SH-SY5Y (cell line): ENCODE data around the gene SVIP.
A peak's percentile ranks its signal among the peaks of the same experiment; 100 is the strongest.

Experiments
- GATA2 ChIP-seq: IDR thresholded peaks from 2 replicates; pipeline ENCODE4 v1.6.1; 2011; ENCODE audit warnings: mild to moderate bottlenecking, low read depth, low read length
- GATA3 ChIP-seq: IDR thresholded peaks from 2 replicates; pipeline ENCODE4 v1.6.1; 2011; ENCODE audit warnings: low read depth, mild to moderate bottlenecking, low read length, moderate library complexity

The SVIP gene

GRCh38 chr11:22829231-22830081 is at the start of gene SVIP:
Gene SVIP (minus strand): TSS chr11:22829801. CDS start chr11:22829748, 53 bp downstream.
- TF ChIP-seq GATA2 (no peak), GATA3 (no peak)

GRCh38 chr11:22878604-22879003 is 49.0 kb upstream of the SVIP start:
- TF ChIP-seq GATA3, result no peak
- no peak for TF ChIP-seq GATA2

- no peak for TF ChIP-seq GATA2
Measured at GRCh38 chr11:22878039-22878438, 48.4 kb upstream of the SVIP start.

GRCh38 chr11:22875869-22876473 is 46.4 kb upstream of the SVIP start:
- TF ChIP-seq GATA2 (no peak), GATA3 (no peak)

- no peak for TF ChIP-seq GATA2
- no peak for TF ChIP-seq GATA3
Measured at GRCh38 chr11:22869325-22869724, 39.7 kb upstream of the SVIP start.

- no peak for TF ChIP-seq GATA2
- TF ChIP-seq GATA3, result no peak
Measured at GRCh38 chr11:22860241-22860640, 30.6 kb upstream of the SVIP start, which contains the start of gene CCDC179. Gene CCDC179 (minus strand): TSS chr11:22860474. CDS start chr11:22860421, 53 bp downstream.

- TF ChIP-seq GATA3 (no peak), GATA2 (no peak)
Measured at GRCh38 chr11:22859756-22860155, 30.2 kb upstream of the SVIP start.

- no peak for TF ChIP-seq GATA3
- no peak for TF ChIP-seq GATA2
Measured at GRCh38 chr11:22851477-22851876, 21.9 kb upstream of the SVIP start.

- TF ChIP-seq GATA3 (no peak), GATA2 (no peak)
Measured at GRCh38 chr11:22846726-22847125, 17.1 kb upstream of the SVIP start.

GRCh38 chr11:22832315-22833015 is 2.9 kb upstream of the SVIP start:
- TF ChIP-seq GATA2 (no peak), GATA3 (no peak)

- TF ChIP-seq GATA2 (no peak), GATA3 (no peak)
Measured at GRCh38 chr11:22830082-22830414, 447 bp upstream of the SVIP start.

GRCh38 chr11:22828373-22828772 is 1.2 kb downstream of the SVIP start:
- TF ChIP-seq GATA3 (peak; percentile 42; the same call in 1 of the 2 replicates), GATA2 (peak; percentile 60)

GRCh38 chr11:22822203-22822602 is 7.4 kb downstream of the SVIP start:
- no peak for TF ChIP-seq GATA2
- TF ChIP-seq GATA3, result no peak

GRCh38 chr11:22809893-22810292 is 19.7 kb downstream of the SVIP start:
- TF ChIP-seq GATA2, result no peak
- no peak for TF ChIP-seq GATA3

- TF ChIP-seq GATA2, result no peak
- no peak for TF ChIP-seq GATA3
Measured at GRCh38 chr11:22808571-22809197, 20.9 kb downstream of the SVIP start.
